PFSK-1 (cell line): ENCODE data around the gene PUM2.

Experiments used
- FOXP2 ChIP-seq: optimal IDR thresholded peaks from 2 replicates; pipeline ENCODE3; 2011; ENCODE audit warnings: borderline replicate concordance, control low read depth, inconsistent platforms; ENCODE audit not compliant: insufficient read depth; ENCODE audit errors: extremely low read length, extremely low read depth
- POLR2AphosphoS5 ChIP-seq: IDR thresholded peaks from 2 replicates; pipeline ENCODE4 v1.6.1; 2012; ENCODE audit warnings: low read depth, mild to moderate bottlenecking, control low read depth, low read length, moderate library complexity
- SIN3A ChIP-seq: IDR thresholded peaks from 2 replicates; pipeline ENCODE4 v1.6.1; 2012; ENCODE audit warnings: mild to moderate bottlenecking, low read length, moderate library complexity, borderline replicate concordance; ENCODE audit not compliant: insufficient read depth
- TAF1 ChIP-seq: IDR thresholded peaks from 2 replicates; pipeline ENCODE4 v1.6.1; 2012; ENCODE audit warnings: low read length, control low read depth, borderline replicate concordance; ENCODE audit not compliant: insufficient read depth
- TF ChIP-seq, protein P1 (sequence below), 2 experiments: IDR thresholded peaks; 2 replicates each; pipeline versions ENCODE4 v1.6.1 to v1.8.0; 2011 to 2012; ENCODE audit warnings: low read depth in 2 of 2, low read length in 2 of 2, control low read depth in 1 of 2, inconsistent platforms in 1 of 2, mild to moderate bottlenecking in 1 of 2, moderate library complexity in 1 of 2; ENCODE audit not compliant: insufficient read depth in 1 of 2

Gene PUM2

GRCh38 chr2:20250436-20250835, 100.2 kb downstream of the PUM2 start:
- TF ChIP-seq TAF1 (no peak), POLR2AphosphoS5 (no peak), SIN3A (no peak), FOXP2 (no peak)
- TF ChIP-seq, protein P1, sequence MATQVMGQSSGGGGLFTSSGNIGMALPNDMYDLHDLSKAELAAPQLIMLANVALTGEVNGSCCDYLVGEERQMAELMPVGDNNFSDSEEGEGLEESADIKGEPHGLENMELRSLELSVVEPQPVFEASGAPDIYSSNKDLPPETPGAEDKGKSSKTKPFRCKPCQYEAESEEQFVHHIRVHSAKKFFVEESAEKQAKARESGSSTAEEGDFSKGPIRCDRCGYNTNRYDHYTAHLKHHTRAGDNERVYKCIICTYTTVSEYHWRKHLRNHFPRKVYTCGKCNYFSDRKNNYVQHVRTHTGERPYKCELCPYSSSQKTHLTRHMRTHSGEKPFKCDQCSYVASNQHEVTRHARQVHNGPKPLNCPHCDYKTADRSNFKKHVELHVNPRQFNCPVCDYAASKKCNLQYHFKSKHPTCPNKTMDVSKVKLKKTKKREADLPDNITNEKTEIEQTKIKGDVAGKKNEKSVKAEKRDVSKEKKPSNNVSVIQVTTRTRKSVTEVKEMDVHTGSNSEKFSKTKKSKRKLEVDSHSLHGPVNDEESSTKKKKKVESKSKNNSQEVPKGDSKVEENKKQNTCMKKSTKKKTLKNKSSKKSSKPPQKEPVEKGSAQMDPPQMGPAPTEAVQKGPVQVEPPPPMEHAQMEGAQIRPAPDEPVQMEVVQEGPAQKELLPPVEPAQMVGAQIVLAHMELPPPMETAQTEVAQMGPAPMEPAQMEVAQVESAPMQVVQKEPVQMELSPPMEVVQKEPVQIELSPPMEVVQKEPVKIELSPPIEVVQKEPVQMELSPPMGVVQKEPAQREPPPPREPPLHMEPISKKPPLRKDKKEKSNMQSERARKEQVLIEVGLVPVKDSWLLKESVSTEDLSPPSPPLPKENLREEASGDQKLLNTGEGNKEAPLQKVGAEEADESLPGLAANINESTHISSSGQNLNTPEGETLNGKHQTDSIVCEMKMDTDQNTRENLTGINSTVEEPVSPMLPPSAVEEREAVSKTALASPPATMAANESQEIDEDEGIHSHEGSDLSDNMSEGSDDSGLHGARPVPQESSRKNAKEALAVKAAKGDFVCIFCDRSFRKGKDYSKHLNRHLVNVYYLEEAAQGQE (IDR thresholded peaks at IDR 0.05; ENCODE audit: insufficient read depth in 1 of 2, low read depth in 2 of 2, low read length in 2 of 2): no peak

GRCh38 chr2:20249170-20249569, 101.5 kb downstream of the PUM2 start:
- TF ChIP-seq FOXP2 (no peak), TAF1 (no peak), SIN3A (no peak), POLR2AphosphoS5 (no peak)
- TF ChIP-seq, protein P1 (IDR thresholded peaks at IDR 0.05; ENCODE audit: insufficient read depth in 1 of 2, low read depth in 2 of 2, low read length in 2 of 2): no peak

DNA sequence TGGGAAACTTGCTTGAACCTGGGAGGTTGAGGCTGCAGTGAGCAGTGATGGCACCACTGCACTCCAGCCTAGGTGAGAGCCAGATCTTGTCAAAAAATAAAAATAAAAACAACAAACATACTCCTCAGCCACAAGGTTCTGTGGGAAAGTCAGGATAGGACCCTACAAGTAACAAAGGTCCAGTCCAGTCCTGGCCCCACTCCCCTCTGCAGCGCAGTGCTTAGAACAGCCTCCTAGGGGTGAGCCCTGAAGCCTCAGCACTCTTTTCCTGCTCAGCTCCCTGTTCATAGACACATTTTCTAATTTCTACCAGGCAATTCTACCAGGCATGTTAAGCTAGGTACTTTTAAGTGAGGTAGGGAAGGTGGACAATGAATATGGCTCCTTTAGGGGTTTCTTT, 103.6 kb downstream of the PUM2 start:
- TF ChIP-seq, protein P1 (IDR thresholded peaks at IDR 0.05; ENCODE audit: insufficient read depth in 1 of 2, low read depth in 2 of 2, low read length in 2 of 2): no peak
- no peak for TF ChIP-seq TAF1
- TF ChIP-seq SIN3A: no peak
- no peak for TF ChIP-seq POLR2AphosphoS5
- TF ChIP-seq FOXP2: no peak

DNA sequence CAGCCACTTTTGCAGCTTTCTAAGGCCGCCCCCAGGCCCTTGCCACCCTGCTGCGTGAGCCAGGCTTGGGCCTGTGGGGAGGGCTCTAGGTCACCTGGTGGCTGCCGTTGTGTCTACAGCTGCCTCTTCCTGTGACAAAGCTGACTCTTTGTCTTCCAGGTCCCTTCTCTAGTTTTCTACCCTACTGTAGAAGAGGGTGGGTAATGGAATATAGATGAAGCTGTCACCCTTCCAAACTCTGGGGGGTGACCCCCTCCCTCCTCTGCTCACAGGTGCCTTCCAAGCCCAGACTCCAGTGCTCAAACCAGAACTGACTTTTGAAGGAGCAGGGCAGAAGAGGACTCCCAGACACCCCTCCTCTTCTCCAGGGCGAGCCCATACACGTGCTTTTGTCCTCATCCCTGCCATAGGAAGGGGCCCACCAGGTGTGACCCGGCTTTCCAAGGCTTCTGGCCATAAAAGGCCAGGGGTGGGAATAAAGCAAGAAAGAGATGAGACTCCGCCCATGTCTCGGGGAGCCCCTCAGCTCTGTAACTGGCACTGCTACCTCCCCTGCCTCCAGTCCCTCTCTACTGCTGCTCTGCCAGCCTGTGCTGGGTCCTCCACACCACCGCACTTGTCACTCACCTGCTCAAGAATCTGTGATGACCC, 107.8 kb downstream of the PUM2 start:
- no peak for TF ChIP-seq FOXP2
- TF ChIP-seq, protein P1 (IDR thresholded peaks at IDR 0.05; ENCODE audit: insufficient read depth in 1 of 2, low read depth in 2 of 2, low read length in 2 of 2): no peak
- TF ChIP-seq TAF1: no peak
- TF ChIP-seq SIN3A: no peak
- TF ChIP-seq POLR2AphosphoS5: no peak
